Endothelial cell of umbilical vein (primary cell): ENCODE measurements around the gene POLR2C.

ENCODE experiments used
- CTCF ChIP-seq, 2 donors: IDR thresholded peaks; 1 replicate in 1 of 2; 2 replicates in 1 of 2; pipeline ENCODE4 v1.5.1; 2011; ENCODE audit warnings: low read length in 2 of 2, mild to moderate bottlenecking in 2 of 2, moderate library complexity in 2 of 2, control low read depth in 1 of 2, inconsistent platforms in 1 of 2, low read depth in 1 of 2; ENCODE audit not compliant: insufficient read depth in 1 of 2; ENCODE audit errors: extremely low read depth in 1 of 2
- EZH2 ChIP-seq: IDR thresholded peaks from 2 replicates; pipeline ENCODE4 v1.6.1; 2012; ENCODE audit warnings: borderline replicate concordance, low read depth, mild to moderate bottlenecking, moderate library complexity, low read length, inconsistent platforms; ENCODE audit not compliant: severe bottlenecking
- POLR2A ChIP-seq: IDR thresholded peaks from 2 replicates; pipeline ENCODE4 v1.6.1; 2012; ENCODE audit warnings: low read depth, mild to moderate bottlenecking, control low read depth, low read length
- POLR2AphosphoS5 ChIP-seq: IDR thresholded peaks from 2 replicates; pipeline ENCODE4 v1.6.1; 2012; ENCODE audit warnings: low read depth, mild to moderate bottlenecking, control low read depth, low read length, moderate library complexity; ENCODE audit not compliant: insufficient read depth

DNA sequence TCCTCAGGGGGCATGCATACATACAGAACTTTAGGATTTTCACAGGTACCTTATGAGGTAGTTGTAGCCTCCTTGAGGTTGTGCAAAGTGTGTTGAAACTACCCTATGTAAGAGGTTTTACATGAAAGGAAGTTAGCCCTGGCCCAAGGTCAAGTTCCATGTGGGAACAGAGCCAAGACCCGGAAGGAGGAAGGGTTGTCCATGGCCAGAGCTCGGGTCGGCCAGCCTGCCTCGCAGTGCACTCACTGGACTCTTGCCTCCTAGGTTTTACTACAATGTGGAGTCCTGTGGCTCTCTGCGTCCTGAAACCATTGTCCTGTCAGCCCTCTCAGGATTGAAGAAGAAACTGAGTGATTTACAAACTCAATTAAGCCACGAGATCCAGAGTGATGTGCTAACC, 8.2 kb downstream of the POLR2C start:
- TF ChIP-seq CTCF (IDR thresholded peaks at IDR 0.05; ENCODE audit: extremely low read depth in 1 of 2, insufficient read depth in 1 of 2, low read depth in 1 of 2, low read length in 2 of 2) (no peak), POLR2A (no peak), EZH2 (no peak), POLR2AphosphoS5 (no peak)
